Mucosa of stomach (tissue), 1 donor: ENCODE data around the gene C20orf173.

Experiments
- H3K27me3 ChIP-seq: one replicate; pipeline ENCODE4 v1.7.0; 2013; ENCODE audit warnings: mild to moderate bottlenecking, low read length; ENCODE audit not compliant: control insufficient read depth, insufficient read depth
- H3K36me3 ChIP-seq: one replicate; pipeline ENCODE4 v1.7.0; 2013; ENCODE audit warnings: low read length; ENCODE audit not compliant: control insufficient read depth, insufficient read depth
- H3K4me1 ChIP-seq: one replicate; pipeline ENCODE4 v1.7.0; 2013; ENCODE audit warnings: mild to moderate bottlenecking, low read length; ENCODE audit not compliant: control insufficient read depth, insufficient read depth
- H3K4me3 ChIP-seq: one replicate; pipeline ENCODE4 v1.7.0; 2013; ENCODE audit warnings: low read length
- H3K9ac ChIP-seq: one replicate; pipeline ENCODE4 v1.7.0; 2013; ENCODE audit warnings: mild to moderate bottlenecking, low read length, moderate library complexity
- H3K9me3 ChIP-seq: one replicate; pipeline ENCODE4 v1.7.0; 2013; ENCODE audit warnings: mild to moderate bottlenecking, low read length, moderate library complexity; ENCODE audit not compliant: control insufficient read depth
- donor health status: Pancreatic carcinoma.

Gene C20orf173, protein sequence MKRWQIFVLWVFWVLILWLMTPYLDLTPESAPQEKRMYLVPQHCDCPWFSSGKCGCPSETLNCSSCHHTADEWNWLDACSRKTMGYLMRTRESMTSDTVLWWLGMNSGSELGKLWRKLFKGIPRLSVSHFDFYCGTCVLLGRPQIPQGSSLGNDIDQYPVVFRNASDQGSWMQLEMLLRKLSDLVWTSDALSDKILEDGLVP

GRCh38 chr20:35529552-35529951, at the start of gene C20orf173:
C20orf173 (minus strand) TSS chr20:35529652; CDS start chr20:35529373, 279 bp downstream.
- H3K9ac ChIP-seq = no peak within 1 kb of the TSS
- no peak within 1 kb of the TSS for H3K4me3 ChIP-seq
- H3K27me3 ChIP-seq = no peaks in the 10 kb centered on the region
- H3K4me1 ChIP-seq = no peaks in the 10 kb centered on the region
- no peaks in the 10 kb centered on the region for H3K36me3 ChIP-seq
- no peaks in the 10 kb centered on the region for H3K9me3 ChIP-seq

GRCh38 chr20:35579196-35579595, 49.7 kb upstream of the C20orf173 start:
- peaks cover 15% of the 10 kb centered on the region for H3K4me1 ChIP-seq
- H3K27me3 ChIP-seq = no peaks in the 10 kb centered on the region
- no peaks in the 10 kb centered on the region for H3K36me3 ChIP-seq
- no peaks in the 10 kb centered on the region for H3K9me3 ChIP-seq
- no peak overlapping the region for H3K9ac ChIP-seq
- no peak overlapping the region for H3K4me3 ChIP-seq

DNA sequence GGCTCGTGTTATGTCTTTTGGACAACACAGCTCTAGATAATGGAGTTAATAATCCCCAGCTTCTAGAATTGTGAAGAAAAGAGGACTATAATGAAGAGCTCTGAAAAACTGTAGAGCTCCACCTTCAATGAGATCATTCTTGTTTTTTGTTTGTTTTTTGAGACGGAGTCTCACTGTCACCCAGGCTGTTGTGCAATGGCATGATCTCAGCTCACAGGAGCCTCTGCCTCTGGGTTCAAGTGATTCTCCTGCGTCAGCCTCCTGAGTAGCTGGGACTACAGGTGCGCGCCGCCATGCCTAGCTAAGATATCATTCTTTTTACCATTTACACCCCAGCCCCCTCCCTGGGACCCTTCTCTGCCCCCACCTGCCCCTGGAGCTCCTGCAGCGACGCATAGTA, 49.0 kb upstream of the C20orf173 start:
- Histone ChIP-seq H3K4me1 (peaks cover 15% of the 10 kb centered on the region), H3K36me3 (no peaks in the 10 kb centered on the region), H3K9ac (no peak overlapping the region), H3K9me3 (no peaks in the 10 kb centered on the region), H3K4me3 (no peak overlapping the region), H3K27me3 (no peaks in the 10 kb centered on the region)

- no peaks in the 10 kb centered on the region for H3K27me3 ChIP-seq
- H3K4me1 ChIP-seq = peaks cover 15% of the 10 kb centered on the region
- no peak overlapping the region for H3K4me3 ChIP-seq
- no peaks in the 10 kb centered on the region for H3K36me3 ChIP-seq
- H3K9ac ChIP-seq = no peak overlapping the region
- H3K9me3 ChIP-seq = no peaks in the 10 kb centered on the region
Observed at GRCh38 chr20:35576816-35577215, 47.4 kb upstream of the C20orf173 start.

- H3K9me3 ChIP-seq = no peaks in the 10 kb centered on the region
- no peaks in the 10 kb centered on the region for H3K27me3 ChIP-seq
- H3K36me3 ChIP-seq = no peaks in the 10 kb centered on the region
- peaks cover 15% of the 10 kb centered on the region for H3K4me1 ChIP-seq
- H3K4me3 ChIP-seq = no peak overlapping the region
- H3K9ac ChIP-seq = peak overlapping the region; percentile 13
Observed at GRCh38 chr20:35575958-35576357, 46.5 kb upstream of the C20orf173 start.

DNA sequence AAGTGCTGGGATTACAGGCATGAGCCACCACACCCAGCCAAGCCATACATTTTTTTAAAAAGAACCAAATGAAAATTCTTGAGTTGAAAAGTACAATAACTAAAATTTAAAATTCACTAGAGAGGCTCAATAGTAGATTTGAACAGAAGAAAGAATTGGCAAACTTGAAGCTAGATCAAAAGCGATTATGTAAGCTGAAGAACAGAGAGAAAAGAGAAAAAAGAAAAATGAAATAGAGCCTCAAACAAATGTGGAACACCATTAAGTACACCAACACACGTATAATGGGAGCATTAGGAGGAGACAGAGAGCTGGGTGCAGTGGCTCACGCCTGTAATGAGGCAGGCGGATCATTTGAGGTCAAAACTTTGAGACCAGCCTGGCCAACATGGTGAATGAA, 43.4 kb upstream of the C20orf173 start:
- H3K27me3 ChIP-seq = no peaks in the 10 kb centered on the region
- H3K4me3 ChIP-seq = no peak overlapping the region
- H3K9me3 ChIP-seq = no peaks in the 10 kb centered on the region
- H3K4me1 ChIP-seq = peaks cover 15% of the 10 kb centered on the region
- no peaks in the 10 kb centered on the region for H3K36me3 ChIP-seq
- no peak overlapping the region for H3K9ac ChIP-seq

GRCh38 chr20:35571555-35571954, 42.1 kb upstream of the C20orf173 start:
- H3K4me3 ChIP-seq = no peak overlapping the region
- no peaks in the 10 kb centered on the region for H3K27me3 ChIP-seq
- no peaks in the 10 kb centered on the region for H3K36me3 ChIP-seq
- peaks cover 11% of the 10 kb centered on the region for H3K4me1 ChIP-seq
- H3K9ac ChIP-seq = no peak overlapping the region
- H3K9me3 ChIP-seq = no peaks in the 10 kb centered on the region

GRCh38 chr20:35568645-35569044, 39.2 kb upstream of the C20orf173 start:
- H3K4me3 ChIP-seq = no peak overlapping the region
- H3K36me3 ChIP-seq = no peaks in the 10 kb centered on the region
- no peaks in the 10 kb centered on the region for H3K9me3 ChIP-seq
- H3K27me3 ChIP-seq = no peaks in the 10 kb centered on the region
- no peak overlapping the region for H3K9ac ChIP-seq
- H3K4me1 ChIP-seq = no peaks in the 10 kb centered on the region

GRCh38 chr20:35564905-35565304, 35.5 kb upstream of the C20orf173 start:
- Histone ChIP-seq H3K36me3 (peaks cover 4% of the 10 kb centered on the region), H3K9me3 (no peaks in the 10 kb centered on the region), H3K9ac (no peak overlapping the region), H3K27me3 (no peaks in the 10 kb centered on the region), H3K4me1 (peaks cover 3% of the 10 kb centered on the region), H3K4me3 (no peak overlapping the region)

DNA sequence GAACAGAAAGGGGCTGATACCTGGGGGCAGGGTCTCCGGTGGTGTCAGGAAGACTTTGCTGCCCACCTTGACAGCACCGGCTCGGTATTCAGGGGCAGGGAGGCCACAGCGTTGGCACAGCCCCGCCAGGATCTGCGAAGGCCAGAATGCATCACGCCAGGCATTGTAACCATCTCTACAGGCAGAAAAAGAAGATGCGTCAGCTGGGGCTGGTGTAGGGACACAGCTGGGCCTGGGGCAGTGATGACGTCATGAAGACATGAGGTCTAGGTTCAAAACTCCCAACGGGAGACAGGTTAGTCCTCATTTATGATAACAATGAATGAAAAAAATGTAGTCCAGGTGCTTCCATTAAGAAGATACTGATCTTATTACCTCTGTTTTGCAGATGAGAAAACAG, 34.4 kb upstream of the C20orf173 start:
- no peaks in the 10 kb centered on the region for H3K9me3 ChIP-seq
- peaks cover 4% of the 10 kb centered on the region for H3K36me3 ChIP-seq
- H3K4me1 ChIP-seq = peaks cover 7% of the 10 kb centered on the region
- no peak overlapping the region for H3K4me3 ChIP-seq
- H3K27me3 ChIP-seq = no peaks in the 10 kb centered on the region
- H3K9ac ChIP-seq = no peak overlapping the region

DNA sequence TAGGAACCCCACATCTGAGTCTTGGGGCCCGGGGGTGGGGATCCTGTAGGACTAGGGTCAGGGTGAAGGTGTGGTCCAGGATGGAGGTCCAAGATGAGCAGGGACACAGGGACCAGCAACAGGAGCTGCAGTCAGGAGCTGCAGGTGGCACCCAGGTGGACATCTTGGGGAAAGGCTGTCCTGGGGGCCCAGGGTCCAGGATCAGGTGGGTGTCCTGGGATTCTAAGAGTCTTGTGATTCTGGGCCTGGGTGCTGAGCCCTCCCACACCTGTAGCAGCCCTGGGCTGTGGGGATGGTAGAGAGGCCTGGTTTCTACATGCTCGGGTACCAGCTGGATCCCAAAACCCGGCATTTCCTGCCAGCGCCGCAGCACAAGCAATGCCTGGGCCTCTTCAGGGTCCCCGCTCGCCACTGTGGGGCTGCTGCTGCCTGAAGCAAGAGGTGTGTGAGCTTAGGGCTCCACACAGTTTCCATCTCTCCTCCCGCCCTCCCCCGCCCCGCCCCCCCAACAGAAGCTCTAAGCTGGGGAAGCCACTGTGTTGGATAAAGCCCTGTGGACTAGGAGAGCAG, 33.2 kb upstream of the C20orf173 start:
- no peak overlapping the region for H3K9ac ChIP-seq
- peaks cover 14% of the 10 kb centered on the region for H3K36me3 ChIP-seq
- no peak overlapping the region for H3K4me3 ChIP-seq
- H3K4me1 ChIP-seq = peaks cover 7% of the 10 kb centered on the region
- no peaks in the 10 kb centered on the region for H3K9me3 ChIP-seq
- no peaks in the 10 kb centered on the region for H3K27me3 ChIP-seq

DNA sequence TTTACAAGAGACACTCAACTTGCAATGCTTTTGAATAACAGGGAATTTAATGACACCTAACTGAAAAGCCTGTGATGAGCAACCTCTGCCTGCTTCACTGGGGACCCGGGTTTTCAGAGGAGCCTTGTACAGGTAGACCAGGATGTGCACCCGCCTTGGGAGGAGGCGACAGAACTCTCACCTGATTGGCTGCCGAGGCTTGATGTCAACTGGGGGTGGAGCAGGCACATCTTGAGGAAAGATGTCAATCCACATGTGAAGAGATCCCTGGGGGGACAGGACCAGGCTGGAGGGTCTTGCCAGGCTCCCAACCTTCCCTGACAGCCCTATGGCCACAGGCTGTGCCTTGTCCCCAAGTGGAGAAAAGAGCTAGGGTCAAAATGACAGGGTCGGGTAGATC, 32.2 kb upstream of the C20orf173 start:
- Histone ChIP-seq H3K27me3 (no peaks in the 10 kb centered on the region), H3K4me1 (peaks cover 7% of the 10 kb centered on the region), H3K9ac (no peak overlapping the region), H3K9me3 (no peaks in the 10 kb centered on the region), H3K4me3 (no peak overlapping the region), H3K36me3 (peaks cover 17% of the 10 kb centered on the region)

DNA sequence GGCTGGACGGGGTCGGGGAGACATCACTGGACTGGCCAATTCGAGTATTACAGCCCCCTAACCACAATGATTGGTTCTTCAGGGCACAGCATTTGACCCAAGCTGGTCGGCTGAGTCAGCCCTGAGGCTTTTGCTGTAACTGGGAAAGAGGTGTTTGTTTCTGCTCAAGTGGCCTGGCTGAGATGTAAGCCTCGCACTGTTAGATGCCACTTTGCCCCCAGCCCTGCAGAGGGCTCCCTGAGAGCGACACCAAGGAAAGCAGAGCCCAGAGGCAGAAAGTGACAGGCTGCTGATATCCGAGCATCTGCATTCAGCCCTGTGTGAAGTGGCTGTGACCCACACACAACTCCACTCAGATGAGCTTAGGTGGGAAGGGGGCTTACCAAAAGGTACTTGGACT, 31.8 kb upstream of the C20orf173 start:
- Histone ChIP-seq H3K9me3 (no peaks in the 10 kb centered on the region), H3K4me3 (no peak overlapping the region), H3K27me3 (no peaks in the 10 kb centered on the region), H3K4me1 (peaks cover 7% of the 10 kb centered on the region), H3K9ac (no peak overlapping the region), H3K36me3 (peaks cover 17% of the 10 kb centered on the region)
